GM23338 (cell line): ENCODE data around the gene VEGFD.

Experiments used
- CREB1 ChIP-seq: fragments of 250-450 bp; sonication (Bioruptor Pico); IDR thresholded peaks from 2 replicates; pipeline ENCODE4 v1.5.0; 2020; ENCODE audit warnings: low read depth, mild to moderate bottlenecking, moderate library complexity
- TF ChIP-seq, protein P1 (sequence below), 2 experiments: fragments of 200-600 bp in 1 of 2; sonication (generic) in 1 of 2; conservative IDR thresholded peaks; 2 replicates each; pipeline versions ENCODE4 v1.5.1 to v1.6.1; 2016 to 2017; ENCODE audit warnings: antibody characterized with exemption in 2 of 2, low read depth in 2 of 2, mild to moderate bottlenecking in 2 of 2, moderate library complexity in 1 of 2

DNA sequence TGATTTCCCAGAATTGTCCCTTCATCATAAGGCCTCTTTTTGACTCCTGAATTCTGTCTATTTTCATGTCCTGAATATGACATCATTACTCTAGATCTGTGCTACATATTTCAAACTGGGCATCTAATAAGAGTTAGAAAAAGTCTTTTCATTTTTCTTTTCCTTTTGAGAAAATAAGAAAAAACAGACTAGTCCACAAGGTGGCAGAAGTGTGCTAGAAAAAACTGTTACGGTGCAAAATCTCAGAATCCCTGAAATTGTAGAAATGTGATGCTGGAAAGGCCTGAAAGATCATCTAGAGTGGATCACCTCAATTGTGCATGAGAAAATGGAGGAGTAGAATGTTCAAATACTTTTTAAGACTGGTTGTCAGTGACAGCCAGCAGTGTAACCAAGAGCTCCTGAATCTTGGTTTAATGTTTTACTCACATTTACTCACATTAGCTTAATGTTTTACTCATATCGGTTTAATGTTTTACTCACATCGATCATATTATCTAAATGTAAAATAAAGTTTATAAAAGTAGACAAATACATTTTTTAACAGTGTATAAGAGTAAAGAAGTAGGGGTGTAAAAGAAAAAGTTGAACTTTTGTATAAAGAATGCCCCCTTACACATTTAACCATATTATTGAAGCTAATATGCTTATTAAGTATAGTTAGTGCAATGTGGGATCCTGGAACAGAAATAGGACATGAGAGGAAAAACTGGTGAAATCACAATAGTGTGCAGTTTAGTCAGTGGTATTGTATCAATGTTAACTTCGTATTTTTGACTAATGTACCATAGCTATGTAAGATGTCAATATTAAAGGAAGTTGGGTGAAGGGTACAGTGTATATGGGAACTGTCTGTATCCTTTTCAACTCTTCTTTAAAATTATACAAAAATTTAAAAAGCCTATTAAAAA lies 84.0 kb downstream of the VEGFD start:
- TF ChIP-seq, protein P1, sequence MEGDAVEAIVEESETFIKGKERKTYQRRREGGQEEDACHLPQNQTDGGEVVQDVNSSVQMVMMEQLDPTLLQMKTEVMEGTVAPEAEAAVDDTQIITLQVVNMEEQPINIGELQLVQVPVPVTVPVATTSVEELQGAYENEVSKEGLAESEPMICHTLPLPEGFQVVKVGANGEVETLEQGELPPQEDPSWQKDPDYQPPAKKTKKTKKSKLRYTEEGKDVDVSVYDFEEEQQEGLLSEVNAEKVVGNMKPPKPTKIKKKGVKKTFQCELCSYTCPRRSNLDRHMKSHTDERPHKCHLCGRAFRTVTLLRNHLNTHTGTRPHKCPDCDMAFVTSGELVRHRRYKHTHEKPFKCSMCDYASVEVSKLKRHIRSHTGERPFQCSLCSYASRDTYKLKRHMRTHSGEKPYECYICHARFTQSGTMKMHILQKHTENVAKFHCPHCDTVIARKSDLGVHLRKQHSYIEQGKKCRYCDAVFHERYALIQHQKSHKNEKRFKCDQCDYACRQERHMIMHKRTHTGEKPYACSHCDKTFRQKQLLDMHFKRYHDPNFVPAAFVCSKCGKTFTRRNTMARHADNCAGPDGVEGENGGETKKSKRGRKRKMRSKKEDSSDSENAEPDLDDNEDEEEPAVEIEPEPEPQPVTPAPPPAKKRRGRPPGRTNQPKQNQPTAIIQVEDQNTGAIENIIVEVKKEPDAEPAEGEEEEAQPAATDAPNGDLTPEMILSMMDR (conservative IDR thresholded peaks at IDR 0.05; ENCODE audit: low read depth in 2 of 2), result peak; percentile 41 to 57
- TF ChIP-seq CREB1 (CRISPR knock-in tag), result no peak
